NCI-H187 treated with DMSO at 0.1 percent for 48 hours (cell line): ENCODE data around the gene PLCG2.
"Not testable (repeated sequence)": the region's sequence is repeated elsewhere in the genome, so short reads cannot be mapped to it uniquely, and the experiment has no call there.

Experiments
- DNase-seq: peaks from one replicate; lab custom pipeline; 2025; lab: John Stamatoyannopoulos, UW

The PLCG2 gene

GRCh38 chr16:81754858-81755257 lies 24.2 kb upstream of the PLCG2 start:
- no peak for DNase-seq

GRCh38 chr16:81755915-81756614 lies 23.0 kb upstream of the PLCG2 start:
- no peak for DNase-seq

- DNase-seq = no peak
Observed at GRCh38 chr16:81756615-81757356, 22.3 kb upstream of the PLCG2 start.

GRCh38 chr16:81758376-81758775 lies 20.7 kb upstream of the PLCG2 start:
- no peak for DNase-seq

GRCh38 chr16:81762322-81762721 lies 16.8 kb upstream of the PLCG2 start:
- not testable (repeated sequence) for DNase-seq

- DNase-seq = no peak
Observed at GRCh38 chr16:81765111-81765919, 13.8 kb upstream of the PLCG2 start.

- DNase-seq = no peak
Observed at GRCh38 chr16:81765969-81766368, 13.1 kb upstream of the PLCG2 start.

- DNase-seq = no peak
Observed at GRCh38 chr16:81767987-81768592, 11.0 kb upstream of the PLCG2 start.

- DNase-seq = no peak
Observed at GRCh38 chr16:81770008-81770407, 9.1 kb upstream of the PLCG2 start.

GRCh38 chr16:81774348-81774747 lies 4.7 kb upstream of the PLCG2 start:
- DNase-seq = no peak

- DNase-seq = no peak
Observed at GRCh38 chr16:81775570-81775969, 3.5 kb upstream of the PLCG2 start.

GRCh38 chr16:81778231-81778630 lies 860 bp upstream of the PLCG2 start:
- no peak for DNase-seq

GRCh38 chr16:81779536-81780320 lies 637 bp downstream of the PLCG2 start:
- DNase-seq = no peak

GRCh38 chr16:81780350-81780749 lies 1.3 kb downstream of the PLCG2 start:
- no peak for DNase-seq

- no peak for DNase-seq
Observed at GRCh38 chr16:81782236-81782635, 3.1 kb downstream of the PLCG2 start.

GRCh38 chr16:81784072-81784795 lies 5.1 kb downstream of the PLCG2 start:
- DNase-seq = no peak

GRCh38 chr16:81785138-81785924 lies 6.2 kb downstream of the PLCG2 start:
- no peak for DNase-seq

- no peak for DNase-seq
Observed at GRCh38 chr16:81786321-81786720, 7.2 kb downstream of the PLCG2 start.

GRCh38 chr16:81786868-81787267 lies 7.8 kb downstream of the PLCG2 start:
- no peak for DNase-seq

- DNase-seq = no peak
Observed at GRCh38 chr16:81787659-81788058, 8.6 kb downstream of the PLCG2 start.
